Hepatocyte (in vitro differentiated cells): Measurements from ENCODE around the gene SH3BP2. TPM values are rescaled to one million over a fixed set of nuclear protein-coding genes. Genes with fewer than 3 reads are reported as not detected.

ENCODE experiments used
- DNase-seq: peaks from one replicate; pipeline ENCODE4 v3.0.0-alpha.2; 2016; ENCODE audit warnings: low spot score
- H2AFZ ChIP-seq: fragments of 200-600 bp; sonication (generic); 2 replicates; pipeline ENCODE4 v1.6.0; 2016; ENCODE audit warnings: antibody characterized with exemption, mild to moderate bottlenecking
- H3K27ac ChIP-seq: fragments of 200-600 bp; sonication (generic); 2 replicates; pipeline ENCODE4 v1.5.1; 2016; ENCODE audit warnings: mild to moderate bottlenecking
- H3K27me3 ChIP-seq: fragments of 200-600 bp; sonication (generic); 2 replicates; pipeline ENCODE4 v1.6.1; 2016
- H3K36me3 ChIP-seq: fragments of 200-600 bp; sonication (generic); replicated peaks from 2 replicates; pipeline ENCODE4 v1.5.1; 2016; ENCODE audit warnings: low read depth; ENCODE audit not compliant: insufficient read depth
- H3K4me1 ChIP-seq: fragments of 200-600 bp; sonication (generic); 2 replicates; pipeline ENCODE4 v1.5.1; 2016; ENCODE audit warnings: mild to moderate bottlenecking, moderate library complexity; ENCODE audit not compliant: insufficient read depth
- H3K4me2 ChIP-seq: fragments of 200-600 bp; sonication (generic); 2 replicates; pipeline ENCODE4 v1.6.0; 2016
- H3K4me3 ChIP-seq: fragments of 200-600 bp; sonication (generic); 2 replicates; pipeline ENCODE4 v1.5.1; 2016; ENCODE audit warnings: mild to moderate bottlenecking
- H3K79me2 ChIP-seq: fragments of 200-600 bp; sonication (generic); 2 replicates; pipeline ENCODE4 v1.6.0; 2017; ENCODE audit warnings: mild to moderate bottlenecking
- H3K9me2 ChIP-seq: fragments of 200-600 bp; sonication (generic); replicated peaks from 2 replicates; pipeline ENCODE4 v1.6.0; 2017; ENCODE audit warnings: mild to moderate bottlenecking; ENCODE audit not compliant: insufficient read depth
- H3K9me3 ChIP-seq: fragments of 200-600 bp; sonication (generic); 2 replicates; pipeline ENCODE4 v1.5.1; 2016; ENCODE audit warnings: low read depth, mild to moderate bottlenecking
- H4K20me1 ChIP-seq: fragments of 200-600 bp; sonication (generic); 2 replicates; pipeline ENCODE4 v1.6.0; 2016; ENCODE audit warnings: mild to moderate bottlenecking; ENCODE audit not compliant: insufficient read depth, poor library complexity, severe bottlenecking
- EZH2 ChIP-seq: fragments of 200-600 bp; sonication (generic); IDR thresholded peaks from 2 replicates; pipeline ENCODE4 v1.6.1; 2016; ENCODE audit warnings: antibody characterized with exemption, mild to moderate bottlenecking, borderline replicate concordance
- EZH2phosphoT487 ChIP-seq: fragments of 200-600 bp; sonication (generic); IDR thresholded peaks from one replicate; pipeline ENCODE4 v1.6.1; 2018; ENCODE audit warnings: antibody characterized with exemption, mild to moderate bottlenecking, low read depth, moderate library complexity; ENCODE audit not compliant: unreplicated experiment, severe bottlenecking
- WGBS: methylation state at CpG from one replicate; pipeline ENCODE4 v1.1.6; 2016; ENCODE audit warnings: low lambda C conversion rate; ENCODE audit errors: missing lambda C conversion rate; 5-methylcytosine and 5-hydroxymethylcytosine counted together
- polyA plus RNA-seq: library from polyadenylated mRNA; unstranded; fragments of >200 nt; fragmentation: Nextera tagmentation; extraction: Ambion mirVana; gene quantifications from 2 replicates; pipeline ENCODE4 v1.2.1, GENCODE V29; 2016
- total RNA-seq: library from RNA; depleted of rRNA; stranded (reverse); fragments of >200 nt; gene quantifications from 2 replicates; pipeline ENCODE4 v1.2.3, GENCODE V29; 2014
- TF ChIP-seq, protein P1 (sequence below): fragments of 200-600 bp; sonication (generic); IDR thresholded peaks from 2 replicates; pipeline ENCODE4 v1.5.1; 2016; ENCODE audit warnings: antibody characterized with exemption, mild to moderate bottlenecking; ENCODE audit not compliant: poor library complexity

Gene SH3BP2
- total and polyA plus RNA-seq, 2 experiments from 2014 or later: 24.3 to 25.7 TPM

GRCh38 chr4:2871466-2871865 lies 78.6 kb downstream of the SH3BP2 start:
- Histone ChIP-seq H3K27me3 (no peaks in the 10 kb centered on the region), H3K36me3 (no peaks in the 10 kb centered on the region), H3K9me3 (no peaks in the 10 kb centered on the region), H4K20me1 (peaks cover 85% of the 10 kb centered on the region), H3K27ac (no peak overlapping the region), H3K4me2 (no peak overlapping the region), H3K4me3 (no peak overlapping the region), H3K9me2 (no peaks in the 10 kb centered on the region), H3K4me1 (peaks cover 50% of the 10 kb centered on the region), H3K79me2 (peaks cover 100% of the 10 kb centered on the region), H2AFZ (no peak overlapping the region)
- TF ChIP-seq, protein P1, sequence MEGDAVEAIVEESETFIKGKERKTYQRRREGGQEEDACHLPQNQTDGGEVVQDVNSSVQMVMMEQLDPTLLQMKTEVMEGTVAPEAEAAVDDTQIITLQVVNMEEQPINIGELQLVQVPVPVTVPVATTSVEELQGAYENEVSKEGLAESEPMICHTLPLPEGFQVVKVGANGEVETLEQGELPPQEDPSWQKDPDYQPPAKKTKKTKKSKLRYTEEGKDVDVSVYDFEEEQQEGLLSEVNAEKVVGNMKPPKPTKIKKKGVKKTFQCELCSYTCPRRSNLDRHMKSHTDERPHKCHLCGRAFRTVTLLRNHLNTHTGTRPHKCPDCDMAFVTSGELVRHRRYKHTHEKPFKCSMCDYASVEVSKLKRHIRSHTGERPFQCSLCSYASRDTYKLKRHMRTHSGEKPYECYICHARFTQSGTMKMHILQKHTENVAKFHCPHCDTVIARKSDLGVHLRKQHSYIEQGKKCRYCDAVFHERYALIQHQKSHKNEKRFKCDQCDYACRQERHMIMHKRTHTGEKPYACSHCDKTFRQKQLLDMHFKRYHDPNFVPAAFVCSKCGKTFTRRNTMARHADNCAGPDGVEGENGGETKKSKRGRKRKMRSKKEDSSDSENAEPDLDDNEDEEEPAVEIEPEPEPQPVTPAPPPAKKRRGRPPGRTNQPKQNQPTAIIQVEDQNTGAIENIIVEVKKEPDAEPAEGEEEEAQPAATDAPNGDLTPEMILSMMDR: no peak
- TF ChIP-seq EZH2phosphoT487: no peak
- TF ChIP-seq EZH2: no peak
- no peak for DNase-seq
- WGBS: 93% methylated on average over 4 of the region's 4 CpGs

- no peak for DNase-seq
- Histone ChIP-seq H4K20me1 (peaks cover 84% of the 10 kb centered on the region), H3K79me2 (peaks cover 100% of the 10 kb centered on the region), H3K36me3 (no peaks in the 10 kb centered on the region), H3K27ac (no peak overlapping the region), H3K9me2 (no peaks in the 10 kb centered on the region), H3K9me3 (no peaks in the 10 kb centered on the region), H2AFZ (no peak overlapping the region), H3K4me1 (peaks cover 45% of the 10 kb centered on the region), H3K4me2 (no peak overlapping the region), H3K4me3 (no peak overlapping the region), H3K27me3 (no peaks in the 10 kb centered on the region)
- no peak for TF ChIP-seq EZH2
- TF ChIP-seq, protein P1: no peak
- WGBS: 66% methylated on average over 2 of the region's 2 CpGs
Observed at GRCh38 chr4:2871911-2872310, 79.0 kb downstream of the SH3BP2 start.

DNA sequence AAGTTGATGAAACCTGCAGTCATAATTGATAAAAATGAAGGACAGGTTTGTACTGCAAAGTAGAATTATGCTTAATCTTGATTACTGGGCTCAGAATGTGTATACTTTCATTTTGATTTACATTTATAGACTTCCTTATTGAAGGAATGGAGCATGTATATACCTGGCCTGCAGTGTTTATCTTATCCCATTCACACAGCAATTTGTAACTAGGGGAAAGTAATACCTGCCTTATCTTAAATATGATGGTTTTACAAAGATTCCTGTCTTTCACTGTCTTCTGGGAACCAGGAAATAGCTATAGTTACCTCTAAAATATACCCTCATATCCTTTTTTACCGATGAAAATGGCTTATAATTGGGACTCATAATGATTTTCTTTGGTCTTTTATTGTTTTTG lies 80.4 kb downstream of the SH3BP2 start:
- Histone ChIP-seq H3K27me3 (no peaks in the 10 kb centered on the region), H4K20me1 (peaks cover 77% of the 10 kb centered on the region), H3K4me2 (no peak overlapping the region), H3K36me3 (no peaks in the 10 kb centered on the region), H2AFZ (no peak overlapping the region), H3K27ac (peak overlapping the region; percentile 35), H3K9me2 (no peaks in the 10 kb centered on the region), H3K9me3 (no peaks in the 10 kb centered on the region), H3K4me3 (no peak overlapping the region), H3K79me2 (peaks cover 100% of the 10 kb centered on the region), H3K4me1 (peaks cover 33% of the 10 kb centered on the region)
- TF ChIP-seq, protein P1: no peak
- TF ChIP-seq EZH2phosphoT487: no peak
- WGBS: 74% methylated on average over 1 of the region's 1 CpG
- DNase-seq: no peak

GRCh38 chr4:2874861-2875260 lies 82.0 kb downstream of the SH3BP2 start:
- H3K4me2 ChIP-seq: no peak overlapping the region
- H3K4me1 ChIP-seq: peaks cover 18% of the 10 kb centered on the region
- no peaks in the 10 kb centered on the region for H3K9me2 ChIP-seq
- no peak overlapping the region for H2AFZ ChIP-seq
- WGBS: 92% methylated on average over 7 of the region's 7 CpGs
- DNase-seq: no peak
- no peak overlapping the region for H3K4me3 ChIP-seq
- no peak for TF ChIP-seq EZH2
- TF ChIP-seq, protein P1: no peak
- TF ChIP-seq EZH2phosphoT487: no peak
- H3K9me3 ChIP-seq: no peaks in the 10 kb centered on the region
- H4K20me1 ChIP-seq: peaks cover 80% of the 10 kb centered on the region
- no peaks in the 10 kb centered on the region for H3K27me3 ChIP-seq
- H3K36me3 ChIP-seq: no peaks in the 10 kb centered on the region
- H3K79me2 ChIP-seq: peaks cover 98% of the 10 kb centered on the region
- no peak overlapping the region for H3K27ac ChIP-seq
